OCI-LY1 (cell line): ENCODE results near the gene ACVR1.

Experiments
- EZH2 ChIP-seq: fragments of 200-600 bp; sonication (generic), shearing (Covaris generic); IDR thresholded peaks from 2 replicates; pipeline ENCODE4 v1.8.0; 2017; ENCODE audit warnings: borderline replicate concordance, mixed run types, mild to moderate bottlenecking, antibody characterized with exemption, low read length, moderate library complexity, mixed read lengths
- TF ChIP-seq, protein P1 (sequence below): fragments of 200-600 bp; sonication (generic), shearing (Covaris generic); IDR thresholded peaks from 2 replicates; pipeline ENCODE4 v1.5.1; 2017; ENCODE audit warnings: mild to moderate bottlenecking, antibody characterized with exemption, low read length, moderate library complexity, mixed read lengths

DNA sequence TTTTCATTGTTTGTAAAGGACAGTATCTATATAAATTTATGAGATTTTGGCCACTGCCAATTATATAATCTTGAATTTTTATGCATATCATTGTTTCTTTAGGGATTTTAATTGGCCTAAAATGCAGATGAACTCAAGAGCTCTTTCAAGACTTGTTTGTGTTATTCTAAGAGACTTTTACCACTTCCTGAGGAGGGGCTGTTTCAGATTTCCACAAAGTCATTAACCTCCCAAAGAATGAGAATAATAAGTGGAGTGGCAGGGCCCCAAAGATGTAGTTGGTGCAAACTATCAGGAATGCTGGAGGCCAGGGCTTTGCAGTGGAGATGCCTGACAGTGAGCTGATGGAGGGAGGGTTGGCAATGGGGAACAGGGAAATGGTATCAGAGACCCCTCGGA lies 15.5 kb upstream of the ACVR1 start:
- TF ChIP-seq, protein P1, sequence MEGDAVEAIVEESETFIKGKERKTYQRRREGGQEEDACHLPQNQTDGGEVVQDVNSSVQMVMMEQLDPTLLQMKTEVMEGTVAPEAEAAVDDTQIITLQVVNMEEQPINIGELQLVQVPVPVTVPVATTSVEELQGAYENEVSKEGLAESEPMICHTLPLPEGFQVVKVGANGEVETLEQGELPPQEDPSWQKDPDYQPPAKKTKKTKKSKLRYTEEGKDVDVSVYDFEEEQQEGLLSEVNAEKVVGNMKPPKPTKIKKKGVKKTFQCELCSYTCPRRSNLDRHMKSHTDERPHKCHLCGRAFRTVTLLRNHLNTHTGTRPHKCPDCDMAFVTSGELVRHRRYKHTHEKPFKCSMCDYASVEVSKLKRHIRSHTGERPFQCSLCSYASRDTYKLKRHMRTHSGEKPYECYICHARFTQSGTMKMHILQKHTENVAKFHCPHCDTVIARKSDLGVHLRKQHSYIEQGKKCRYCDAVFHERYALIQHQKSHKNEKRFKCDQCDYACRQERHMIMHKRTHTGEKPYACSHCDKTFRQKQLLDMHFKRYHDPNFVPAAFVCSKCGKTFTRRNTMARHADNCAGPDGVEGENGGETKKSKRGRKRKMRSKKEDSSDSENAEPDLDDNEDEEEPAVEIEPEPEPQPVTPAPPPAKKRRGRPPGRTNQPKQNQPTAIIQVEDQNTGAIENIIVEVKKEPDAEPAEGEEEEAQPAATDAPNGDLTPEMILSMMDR = no peak
- no peak for TF ChIP-seq EZH2
